HG02852 (cell line): ENCODE measurements around the gene SLC20A1.
"Not testable (repeated sequence)": the region's sequence is repeated elsewhere in the genome, so short reads cannot be mapped to it uniquely, and the experiment has no call there.

Experiments
- ATAC-seq: cut with Tn5 transposase; IDR thresholded peaks from one replicate; pipeline ENCODE4 v1.9.1; 2021; ENCODE audit warnings: mild to moderate bottlenecking, moderate library complexity; ENCODE audit not compliant: unreplicated experiment

The SLC20A1 gene

GRCh38 chr2:112703684-112704083, 57.9 kb downstream of the SLC20A1 start:
- ATAC-seq = no peak

DNA sequence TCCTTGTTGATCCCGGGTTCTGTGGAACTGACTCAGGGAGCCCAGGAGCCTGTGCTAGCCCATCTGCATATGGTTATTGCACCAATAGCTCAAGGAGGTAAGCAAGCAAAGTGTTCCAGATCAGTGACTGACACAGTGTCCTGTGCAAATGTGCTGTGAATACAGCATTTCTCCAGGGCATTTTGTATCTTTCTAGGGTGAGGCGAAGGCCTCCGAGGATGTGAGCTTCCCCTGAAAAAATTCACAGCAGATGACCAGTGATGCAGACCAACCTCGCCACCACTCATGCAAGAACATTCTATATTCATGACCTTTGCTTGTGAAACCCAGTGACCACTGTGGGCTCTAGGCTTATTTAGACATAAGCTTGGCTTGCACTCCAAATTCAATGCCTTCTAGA, 59.8 kb downstream of the SLC20A1 start:
- no peak for ATAC-seq

- peak; percentile 64 for ATAC-seq
Observed at GRCh38 chr2:112706170-112706664, 60.5 kb downstream of the SLC20A1 start.

DNA sequence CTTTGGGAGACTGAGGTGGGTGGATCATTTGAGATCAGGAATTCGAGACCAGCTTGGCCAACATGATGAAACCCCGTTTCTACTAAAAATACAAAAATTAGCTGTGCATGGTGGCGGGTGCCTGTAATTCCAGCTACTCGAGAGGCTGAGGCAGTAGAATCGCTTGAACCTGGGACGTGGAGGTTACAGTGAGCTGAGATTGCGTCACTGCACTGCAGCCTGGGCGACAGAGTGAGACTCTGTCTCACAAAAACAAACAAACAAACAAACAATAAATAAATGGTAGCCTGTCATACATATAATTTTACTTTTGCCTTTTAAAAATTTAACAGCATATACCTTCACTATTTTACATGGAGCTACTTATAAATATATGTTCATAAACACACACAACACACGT, 61.2 kb downstream of the SLC20A1 start:
- ATAC-seq = not testable (repeated sequence)

- no peak for ATAC-seq
Observed at GRCh38 chr2:112708968-112709367, 63.2 kb downstream of the SLC20A1 start.

DNA sequence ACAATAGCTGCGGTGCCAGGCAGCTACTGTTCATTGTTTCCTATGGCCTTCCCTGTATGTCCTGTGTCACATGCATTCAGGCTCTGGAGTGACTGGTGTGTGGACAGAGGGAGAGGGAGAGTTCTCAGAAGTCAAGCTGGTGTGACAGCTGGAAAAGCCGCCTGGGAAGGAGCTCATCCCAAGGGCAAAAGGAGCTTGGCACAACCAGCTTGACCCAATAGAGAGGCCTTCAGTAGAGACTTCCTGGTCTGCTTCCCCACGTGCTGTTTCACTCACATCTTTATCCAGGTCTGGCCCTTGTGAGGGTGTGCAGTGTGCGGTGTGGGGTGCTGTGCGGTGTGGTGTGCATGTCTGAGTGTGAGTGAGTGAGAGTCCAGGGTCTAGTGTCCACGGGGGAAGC, 64.0 kb downstream of the SLC20A1 start:
- ATAC-seq = no peak

GRCh38 chr2:112710956-112711750, 65.4 kb downstream of the SLC20A1 start:
- no peak for ATAC-seq

GRCh38 chr2:112712465-112712864, 66.7 kb downstream of the SLC20A1 start:
- no peak for ATAC-seq

DNA sequence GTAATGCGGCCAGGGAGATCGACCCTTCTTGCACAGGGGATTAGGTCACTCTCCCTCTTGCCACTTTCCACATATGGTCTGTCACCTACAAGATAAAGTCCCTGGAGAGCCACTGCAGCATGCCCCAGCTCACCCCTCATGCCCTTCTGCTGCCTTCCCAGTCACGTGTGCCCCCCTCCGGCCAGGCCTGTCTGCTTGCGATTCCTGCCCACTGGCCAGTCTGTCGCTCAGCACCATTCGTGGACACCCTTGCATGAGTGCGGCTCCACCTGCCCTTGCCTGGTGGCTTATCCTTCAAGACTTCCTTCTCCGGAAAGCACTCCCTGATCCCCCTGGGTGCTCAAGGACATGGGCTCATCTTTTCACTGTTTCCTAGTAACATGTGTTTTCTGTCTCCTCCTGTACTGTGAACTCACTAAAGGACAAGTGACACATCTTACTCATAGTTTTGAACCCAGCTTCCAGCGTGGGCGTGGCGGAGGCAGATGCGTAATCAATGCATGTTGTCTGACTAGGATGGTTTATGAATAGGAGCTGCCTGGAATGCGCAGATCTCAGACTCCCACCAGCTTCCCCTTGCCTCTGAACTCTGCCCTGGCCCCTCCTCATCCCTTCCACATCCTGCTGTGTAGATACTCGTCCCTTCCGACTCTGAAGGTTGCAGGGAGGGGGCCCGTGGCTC, 67.3 kb downstream of the SLC20A1 start:
- no peak for ATAC-seq
